ENCODE results near the gene ANGPTL4. TPM values are rescaled to one million over a fixed set of nuclear protein-coding genes. Genes with fewer than 3 reads are reported as not detected.
A peak's percentile ranks its signal among the peaks of the same experiment; 100 is the strongest.

The ANGPTL4 gene
- total and polyA plus RNA-seq, 9 of the 15 experiments (the other 6 are each of a cell fraction or from before 2014, with no cell fraction given): 0.05 to 0.77 (median 0.22) TPM; not detected in 4

GRCh38 chr19:8423817-8424223 is 59.9 kb downstream of the ANGPTL4 start (continued):
- TF ChIP-seq CEBPB (tag; IDR thresholded peaks at IDR 0.05) (peak; percentile 70), KLF13 (tag; IDR thresholded peaks at IDR 0.05; ENCODE audit: borderline replicate concordance, low read depth) (0 out of 2 replicates have a peak, but pooled peaks have one; percentile 41), RNF219 (CRISPR knock-in tag; IDR thresholded peaks at IDR 0.05) (no peak), SP1 (CRISPR knock-in tag; IDR thresholded peaks at IDR 0.05) (peak; percentile 63), DPF2 (IDR thresholded peaks at IDR 0.05) (peak; percentile 89), FOSL1 (tag; conservative IDR thresholded peaks at IDR 0.05) (peak; percentile 96), TSC22D4 (tag; IDR thresholded peaks at IDR 0.05) (no peak), ELF4 (CRISPR knock-in tag; IDR thresholded peaks at IDR 0.05) (no peak), FOXJ2 (tag; IDR thresholded peaks at IDR 0.05) (0 out of 2 replicates have a peak, but pooled peaks have one; percentile 41), TEAD1 (CRISPR knock-in tag; IDR thresholded peaks at IDR 0.05) (0 out of 4 replicates have a peak, but pooled peaks of 1 of the 2 experiments have one; percentile 36), TFAP4 (CRISPR knock-in tag; IDR thresholded peaks at IDR 0.05; ENCODE audit: borderline replicate concordance) (peak; percentile 48; the same call in 1 of the 2 replicates), TBL1XR1 (IDR thresholded peaks at IDR 0.05; ENCODE audit: low read length in 2 of 2) (0 out of 4 replicates have a peak, but pooled peaks of 1 of the 2 experiments have one; percentile 36), BRD9 (IDR thresholded peaks at IDR 0.05; ENCODE audit: low read depth, partially characterized antibody) (peak; percentile 43), LCOR (CRISPR knock-in tag; IDR thresholded peaks at IDR 0.05) (0 out of 2 replicates have a peak, but pooled peaks have one; percentile 33), HDGF (IDR thresholded peaks at IDR 0.05) (0 out of 2 replicates have a peak, but pooled peaks have one; percentile 24), HNRNPK (IDR thresholded peaks at IDR 0.05; ENCODE audit: low read depth, low read length, poor library complexity, severe bottlenecking) (no peak), NCOA1 (IDR thresholded peaks at IDR 0.05; ENCODE audit: low read depth) (peak; percentile 47; the same call in 1 of the 2 replicates), SRSF9 (IDR thresholded peaks at IDR 0.05; ENCODE audit: borderline replicate concordance, low read depth, low read length) (no peak), ARID1B (IDR thresholded peaks at IDR 0.05) (peak; percentile 78), TGIF2 (CRISPR knock-in tag; IDR thresholded peaks at IDR 0.05) (no peak), SMARCA5 (IDR thresholded peaks at IDR 0.05) (peak; percentile 44; the same call in 1 of the 2 replicates), KDM5B (IDR thresholded peaks at IDR 0.05; ENCODE audit: insufficient replicate concordance, low read depth, low read length) (no peak), STAT5B (CRISPR knock-in tag; IDR thresholded peaks at IDR 0.05) (no peak), ZNF639 (CRISPR knock-in tag; conservative IDR thresholded peaks at IDR 0.05 in 1 of 2, IDR thresholded peaks at IDR 0.05 in 1 of 2) (0 out of 4 replicates have a peak, but pooled peaks of 1 of the 2 experiments have one; percentile 44)
